ENCODE data around the gene ALKAL2.

ALKAL2 gene

GRCh38 chr2:254241-254640, 33.6 kb downstream of the ALKAL2 start:
- no peak overlapping the region for H3K4me3 ChIP-seq (ENCODE audit: low read depth, low read length)
- TF ChIP-seq CTCF (IDR thresholded peaks at IDR 0.05; ENCODE audit: low read depth, low read length, missing control alignments), result no peak
- in situ Hi-C loops (cut with HindIII; ENCODE audit: low sequenced_read_pairs), result no loop called here
- no peak for DNase-seq (ENCODE audit: low read depth)

GRCh38 chr2:253202-253638, 34.7 kb downstream of the ALKAL2 start:
- H3K4me3 ChIP-seq (ENCODE audit: low read depth, low read length), result no peak overlapping the region
- TF ChIP-seq CTCF (IDR thresholded peaks at IDR 0.05; ENCODE audit: low read depth, low read length, missing control alignments), result no peak
- in situ Hi-C loops (cut with HindIII; ENCODE audit: low sequenced_read_pairs), result no loop called here
- DNase-seq (ENCODE audit: low read depth), result no peak

GRCh38 chr2:252001-252602, 35.8 kb downstream of the ALKAL2 start:
- no peak overlapping the region for H3K4me3 ChIP-seq (ENCODE audit: low read depth, low read length)
- in situ Hi-C loops (cut with HindIII; ENCODE audit: low sequenced_read_pairs), result no loop called here
- no peak for DNase-seq (ENCODE audit: low read depth)
- TF ChIP-seq CTCF (IDR thresholded peaks at IDR 0.05; ENCODE audit: low read depth, low read length, missing control alignments), result no peak

- in situ Hi-C loops (cut with HindIII; ENCODE audit: low sequenced_read_pairs), result no loop called here
These were observed 38.3 kb downstream of the ALKAL2 start for GRCh38 chr2:249538-250042.

GRCh38 chr2:248724-249123, 39.2 kb downstream of the ALKAL2 start:
- in situ Hi-C loops (cut with HindIII; ENCODE audit: low sequenced_read_pairs), result no loop called here
- H3K4me3 ChIP-seq (ENCODE audit: low read depth, low read length), result no peak overlapping the region
- TF ChIP-seq CTCF (IDR thresholded peaks at IDR 0.05; ENCODE audit: low read depth, low read length, missing control alignments), result no peak
- DNase-seq (ENCODE audit: low read depth), result no peak

More at GRCh38 chr2:249538-250042, 38.3 kb downstream of the ALKAL2 start:
- no peak for DNase-seq (ENCODE audit: low read depth)
- H3K4me3 ChIP-seq (ENCODE audit: low read depth, low read length), result no peak overlapping the region
- no peak for TF ChIP-seq CTCF (IDR thresholded peaks at IDR 0.05; ENCODE audit: low read depth, low read length, missing control alignments)

GRCh38 chr2:246489-247144, 41.3 kb downstream of the ALKAL2 start:
- DNase-seq (ENCODE audit: low read depth), result peak; percentile 53
- in situ Hi-C loops (cut with HindIII; ENCODE audit: low sequenced_read_pairs), result no loop called here
- no peak overlapping the region for H3K4me3 ChIP-seq (ENCODE audit: low read depth, low read length)
- peak; percentile 51 for TF ChIP-seq CTCF (IDR thresholded peaks at IDR 0.05; ENCODE audit: low read depth, low read length, missing control alignments)

Measured in astrocyte of the cerebellum (primary cell).